CD14-positive monocyte (primary cell): ENCODE results near the gene GAS5. TPM values are rescaled to one million over a fixed set of nuclear protein-coding genes. Genes with fewer than 3 reads are reported as not detected.

Source experiments
- DNase-seq, 3 donors: peaks; one replicate each; pipeline ENCODE4 v3.0.0-alpha.2; 2011 to 2022
- H2AFZ ChIP-seq: 2 replicates; pipeline ENCODE4 v1.6.0; 2012; ENCODE audit warnings: mild to moderate bottlenecking, low read depth, low read length, inconsistent platforms; ENCODE audit not compliant: insufficient read depth, poor library complexity, severe bottlenecking
- H3K27ac ChIP-seq, 2 donors: 1 replicate in 1 of 2; 2 replicates in 1 of 2; pipeline ENCODE4 v1.5.1; 2012 to 2013; ENCODE audit warnings: low read length in 2 of 2, control low read depth in 1 of 2, inconsistent platforms in 1 of 2, low read depth in 1 of 2, mild to moderate bottlenecking in 1 of 2
- H3K27me3 ChIP-seq, 2 donors: one replicate each; pipeline versions ENCODE4 v1.6.0 to v1.6.1; 2011 to 2013; ENCODE audit warnings: low read length in 2 of 2; ENCODE audit not compliant: control insufficient read depth in 2 of 2, insufficient read depth in 2 of 2
- H3K36me3 ChIP-seq, 2 donors: replicated peaks in 1 of 2; 1 replicate in 1 of 2; 2 replicates in 1 of 2; pipeline versions ENCODE4 v1.5.1 to v1.6.1; 2012 to 2013; ENCODE audit warnings: low read length in 2 of 2, control low read depth in 1 of 2, inconsistent platforms in 1 of 2, mild to moderate bottlenecking in 1 of 2; ENCODE audit not compliant: insufficient read depth in 2 of 2, control insufficient read depth in 1 of 2
- H3K4me1 ChIP-seq, 2 donors: 1 replicate in 1 of 2; 2 replicates in 1 of 2; pipeline versions ENCODE4 v1.5.1 to v1.6.1; 2012 to 2013; ENCODE audit warnings: low read length in 2 of 2, control low read depth in 1 of 2, inconsistent platforms in 1 of 2, mild to moderate bottlenecking in 1 of 2, moderate library complexity in 1 of 2; ENCODE audit not compliant: insufficient read depth in 2 of 2, control insufficient read depth in 1 of 2
- H3K4me2 ChIP-seq: replicated peaks from 2 replicates; pipeline ENCODE3; 2012; ENCODE audit warnings: low read length, moderate library complexity, mild to moderate bottlenecking; ENCODE audit not compliant: poor library complexity, severe bottlenecking; ENCODE audit errors: extremely low read depth
- H3K4me3 ChIP-seq, 3 experiments: fragments of 200-600 bp in 1 of 3; sonication (generic) in 1 of 3; replicated peaks in 1 of 3; 1 replicate in 2 of 3; 2 replicates in 1 of 3; pipeline ENCODE4 v1.5.1; 2011 to 2013; ENCODE audit warnings: low read length in 3 of 3, mild to moderate bottlenecking in 3 of 3, control low read depth in 2 of 3, low read depth in 2 of 3, inconsistent platforms in 1 of 3, moderate library complexity in 1 of 3
- H3K79me2 ChIP-seq: 2 replicates; pipeline ENCODE4 v1.6.0; 2012; ENCODE audit warnings: mild to moderate bottlenecking, control low read depth, inconsistent platforms, low read length, moderate library complexity; ENCODE audit not compliant: insufficient read depth
- H3K9ac ChIP-seq: 2 replicates; pipeline ENCODE4 v1.6.0; 2017; ENCODE audit warnings: low read length, mild to moderate bottlenecking; ENCODE audit not compliant: insufficient read depth, poor library complexity, severe bottlenecking
- H3K9me3 ChIP-seq, 2 donors: replicated peaks in 1 of 2; 1 replicate in 1 of 2; 2 replicates in 1 of 2; pipeline versions ENCODE4 v1.5.1 to v1.6.1; 2012 to 2013; ENCODE audit warnings: low read length in 2 of 2, control low read depth in 1 of 2; ENCODE audit not compliant: control insufficient read depth in 1 of 2, insufficient read depth in 1 of 2
- H4K20me1 ChIP-seq: 2 replicates; pipeline ENCODE4 v1.6.0; 2012; ENCODE audit warnings: mild to moderate bottlenecking, low read length, control low read depth, moderate library complexity; ENCODE audit not compliant: insufficient read depth
- H3K27ac Mint-ChIP-seq, 7 donors: one replicate each; pipeline ENCODE4 v1.8.0; 2020; ENCODE audit warnings: mild to moderate bottlenecking in 7 of 7, mixed read lengths in 7 of 7, moderate library complexity in 6 of 7, inconsistent platforms in 2 of 7
- H3K27me3 Mint-ChIP-seq, 3 donors: one replicate each; pipeline ENCODE4 v1.8.0; 2021 to 2022; ENCODE audit warnings: low read depth in 3 of 3, mild to moderate bottlenecking in 3 of 3, mixed read lengths in 3 of 3, moderate library complexity in 3 of 3, inconsistent platforms in 1 of 3
- H3K36me3 Mint-ChIP-seq, 2 donors: one replicate each; pipeline ENCODE4 v1.8.0; 2020; ENCODE audit warnings: mixed read lengths in 2 of 2, inconsistent platforms in 1 of 2, mild to moderate bottlenecking in 1 of 2
- H3K4me1 Mint-ChIP-seq: one replicate; pipeline ENCODE4 v1.8.0; 2020; ENCODE audit warnings: mild to moderate bottlenecking, mixed read lengths
- H3K4me3 Mint-ChIP-seq, 2 donors: one replicate each; pipeline ENCODE4 v1.8.0; 2020; ENCODE audit warnings: mild to moderate bottlenecking in 2 of 2, mixed read lengths in 2 of 2, moderate library complexity in 1 of 2
- H3K9me3 Mint-ChIP-seq, 7 donors: one replicate each; pipeline ENCODE4 v1.8.0; 2020 to 2022; ENCODE audit warnings: mixed read lengths in 7 of 7, mild to moderate bottlenecking in 6 of 7, moderate library complexity in 6 of 7, inconsistent platforms in 2 of 7
- WGBS: methylation state at CpG from one replicate; pipeline ENCODE4 v1.1.5; 2013; ENCODE audit warnings: missing lambda C conversion rate; ENCODE audit not compliant: insufficient coverage; 5-methylcytosine and 5-hydroxymethylcytosine counted together
- intact Hi-C, 2 donors: fragments of 100-400 bp; cut with micrococcal nuclease; formaldehyde crosslinking; loops; one replicate each; pipeline versions ENCODE4 v1.15.0 to v1.15.1; 2023
- polyA plus RNA-seq, 3 donors: library from polyadenylated mRNA; depleted of rRNA in 1 of 3; unstranded in 2 of 3; stranded (reverse) in 1 of 3; fragments of 300-500 nt in 2 of 3; fragments of >200 nt in 1 of 3; fragmentation: Illumina TruSeq in 2 of 3; gene quantifications; 1 replicate in 2 of 3; 2 replicates in 1 of 3; pipeline ENCODE4 v1.2.3, GENCODE V29; 2012 to 2021
- TF ChIP-seq, protein P1 (sequence below): fragments of 200-600 bp; IDR thresholded peaks from one replicate; pipeline ENCODE4 v1.8.0; 2022; ENCODE audit warnings: antibody characterized with exemption, mild to moderate bottlenecking

Gene GAS5
- polyA plus RNA-seq, 3 donors = 90.4 to 309 (median 92.0) TPM

DNA sequence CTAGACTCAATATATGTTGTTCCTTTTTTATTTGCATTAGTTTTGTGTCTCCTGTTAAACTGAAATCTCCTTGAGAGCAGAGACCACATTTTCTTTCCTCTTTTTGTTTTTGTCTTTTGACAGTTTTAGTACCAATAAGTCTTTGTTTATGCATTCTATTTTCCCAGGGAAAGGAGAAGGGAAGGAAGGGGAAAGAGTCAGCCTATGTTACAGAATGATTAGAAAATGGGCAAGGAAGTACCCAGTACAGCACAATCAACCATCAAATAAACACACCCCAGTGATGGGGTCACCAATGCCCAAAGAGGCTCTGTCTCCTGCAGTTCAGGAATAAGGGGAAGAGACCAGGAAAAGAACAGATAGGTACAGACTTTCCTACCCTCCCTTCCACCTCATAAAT is 10.5 kb upstream of the GAS5 start:
- intact Hi-C loops = no loop called here
- Histone ChIP-seq H3K79me2 (no peaks in the 10 kb centered on the region), H3K36me3 (peaks cover 20 to 49% of the 10 kb centered on the region in 2 donors), H3K4me1 (no peaks in the 10 kb centered on the region), H3K9me3 (no peaks in the 10 kb centered on the region), H3K4me3 (no peak overlapping the region), H2AFZ (no peak overlapping the region), H3K9ac (no peak overlapping the region), H3K4me2 (no peak overlapping the region), H4K20me1 (no peaks in the 10 kb centered on the region), H3K27me3 (no peaks in the 10 kb centered on the region), H3K27ac (no peak overlapping the region)
- H3K36me3 Mint-ChIP-seq = peaks cover 48 to 63% of the 10 kb centered on the region in 2 donors
- no peak overlapping the region for H3K27ac Mint-ChIP-seq
- no peak for DNase-seq
- H3K9me3 Mint-ChIP-seq = peaks cover 0 to 13% (median 2%) of the 10 kb centered on the region in 7 donors
- TF ChIP-seq, protein P1, sequence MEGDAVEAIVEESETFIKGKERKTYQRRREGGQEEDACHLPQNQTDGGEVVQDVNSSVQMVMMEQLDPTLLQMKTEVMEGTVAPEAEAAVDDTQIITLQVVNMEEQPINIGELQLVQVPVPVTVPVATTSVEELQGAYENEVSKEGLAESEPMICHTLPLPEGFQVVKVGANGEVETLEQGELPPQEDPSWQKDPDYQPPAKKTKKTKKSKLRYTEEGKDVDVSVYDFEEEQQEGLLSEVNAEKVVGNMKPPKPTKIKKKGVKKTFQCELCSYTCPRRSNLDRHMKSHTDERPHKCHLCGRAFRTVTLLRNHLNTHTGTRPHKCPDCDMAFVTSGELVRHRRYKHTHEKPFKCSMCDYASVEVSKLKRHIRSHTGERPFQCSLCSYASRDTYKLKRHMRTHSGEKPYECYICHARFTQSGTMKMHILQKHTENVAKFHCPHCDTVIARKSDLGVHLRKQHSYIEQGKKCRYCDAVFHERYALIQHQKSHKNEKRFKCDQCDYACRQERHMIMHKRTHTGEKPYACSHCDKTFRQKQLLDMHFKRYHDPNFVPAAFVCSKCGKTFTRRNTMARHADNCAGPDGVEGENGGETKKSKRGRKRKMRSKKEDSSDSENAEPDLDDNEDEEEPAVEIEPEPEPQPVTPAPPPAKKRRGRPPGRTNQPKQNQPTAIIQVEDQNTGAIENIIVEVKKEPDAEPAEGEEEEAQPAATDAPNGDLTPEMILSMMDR = no peak
- peaks cover 2% of the 10 kb centered on the region for H3K4me1 Mint-ChIP-seq
- H3K27me3 Mint-ChIP-seq = no peaks in the 10 kb centered on the region
- no peak overlapping the region for H3K4me3 Mint-ChIP-seq

DNA sequence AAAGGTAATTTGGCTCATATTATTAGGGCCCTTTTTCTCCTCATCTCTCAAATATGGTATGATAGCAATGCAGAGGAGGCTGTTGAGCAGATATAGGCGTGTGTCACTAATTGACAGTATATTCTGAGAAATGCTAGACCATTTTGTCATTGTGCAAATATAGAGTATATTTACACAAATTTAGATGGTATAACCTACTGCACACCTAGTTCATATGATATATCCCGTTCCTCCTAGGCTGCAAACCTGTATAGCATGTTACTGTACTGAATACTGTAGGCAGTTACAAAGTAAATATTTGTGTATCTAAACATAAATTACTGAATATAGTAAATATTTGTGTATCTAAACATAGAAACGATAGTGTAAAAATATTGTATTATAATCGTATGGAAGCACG is 8.9 kb upstream of the GAS5 start:
- intact Hi-C loops = no loop called here
- H3K27ac ChIP-seq = no peak overlapping the region
- Mint-ChIP-seq H3K9me3 (peaks cover 0 to 9% (median 2%) of the 10 kb centered on the region in 7 donors), H3K4me1 (peaks cover 3% of the 10 kb centered on the region), H3K27me3 (no peaks in the 10 kb centered on the region), H3K36me3 (peaks cover 50 to 68% of the 10 kb centered on the region in 2 donors), H3K27ac (no peak overlapping the region), H3K4me3 (no peak overlapping the region)
- no peaks in the 10 kb centered on the region for H3K27me3 ChIP-seq
- DNase-seq = no peak
- no peak overlapping the region for H2AFZ ChIP-seq
- no peaks in the 10 kb centered on the region for H3K4me1 ChIP-seq
- no peaks in the 10 kb centered on the region for H3K79me2 ChIP-seq
- H4K20me1 ChIP-seq = no peaks in the 10 kb centered on the region
- no peak overlapping the region for H3K4me3 ChIP-seq
- no peak overlapping the region for H3K4me2 ChIP-seq
- TF ChIP-seq, protein P1 = no peak
- no peak overlapping the region for H3K9ac ChIP-seq
- H3K9me3 ChIP-seq = no peaks in the 10 kb centered on the region
- WGBS = no CpG with 5 or more reads among the region's 5 CpGs
- H3K36me3 ChIP-seq = peaks cover 22 to 52% of the 10 kb centered on the region in 2 donors
